ENCODE measurements around the gene VRK1.
"Not testable (repeated sequence)": the region's sequence is repeated elsewhere in the genome, so short reads cannot be mapped to it uniquely, and the experiment has no call there.

The VRK1 gene

DNA sequence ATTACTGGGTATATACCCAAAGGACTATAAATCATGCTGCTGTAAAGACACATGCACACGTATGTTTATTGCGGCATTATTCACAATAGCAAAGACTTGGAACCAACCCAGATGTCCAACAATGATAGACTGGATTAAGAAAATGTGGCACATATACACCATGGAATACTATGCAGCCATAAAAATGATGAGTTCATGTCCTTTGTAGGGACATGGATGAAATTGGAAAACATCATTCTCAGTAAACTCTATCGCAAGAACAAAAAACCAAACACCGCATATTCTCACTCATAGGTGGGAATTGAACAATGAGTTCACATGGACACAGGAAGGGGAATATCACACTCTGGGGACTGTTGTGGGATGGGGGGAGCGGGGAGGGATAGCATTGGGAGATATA lies 86.8 kb downstream of the VRK1 start:
- not testable (repeated sequence) for DNase-seq (ENCODE audit: low spot score)

DNA sequence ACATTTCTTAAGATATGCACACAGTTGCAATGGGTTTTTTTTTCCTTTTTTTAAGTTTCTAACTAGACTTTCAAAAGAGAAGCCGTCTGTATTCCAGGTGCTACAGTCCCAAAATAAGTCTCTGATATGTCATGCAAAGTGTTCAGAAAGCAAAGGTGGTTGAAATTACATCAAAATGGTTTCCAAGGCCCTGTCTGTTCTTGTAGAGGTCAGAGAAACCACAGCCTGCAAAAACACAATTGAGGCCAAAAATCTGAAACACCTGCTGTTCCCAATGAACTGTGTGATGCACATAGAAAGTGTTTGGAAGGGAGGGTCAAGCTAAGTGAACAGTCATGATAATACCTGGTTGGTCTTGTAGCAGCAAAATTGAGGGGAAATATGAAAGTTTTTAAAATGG lies 91.0 kb downstream of the VRK1 start:
- DNase-seq (ENCODE audit: low spot score): no peak

DNA sequence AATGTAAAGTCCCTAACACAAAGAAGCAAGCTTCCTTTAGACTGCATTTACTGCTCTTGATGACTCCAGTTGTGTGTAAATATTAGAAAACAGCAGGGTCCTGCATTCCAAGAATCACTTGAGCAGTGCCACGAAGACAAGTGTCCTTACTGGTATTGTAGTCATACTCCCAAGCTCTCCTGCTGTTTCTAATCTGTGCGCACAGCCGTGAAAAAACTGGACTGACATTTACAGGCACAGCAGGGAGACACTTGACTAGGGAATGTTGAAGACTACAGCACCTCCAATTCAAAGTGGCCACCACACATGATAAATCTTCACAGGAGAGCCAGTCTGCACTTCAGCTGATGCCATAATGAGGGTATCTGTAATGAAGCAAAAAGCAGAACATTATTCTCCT lies 91.4 kb downstream of the VRK1 start:
- DNase-seq (ENCODE audit: low spot score): no peak

DNA sequence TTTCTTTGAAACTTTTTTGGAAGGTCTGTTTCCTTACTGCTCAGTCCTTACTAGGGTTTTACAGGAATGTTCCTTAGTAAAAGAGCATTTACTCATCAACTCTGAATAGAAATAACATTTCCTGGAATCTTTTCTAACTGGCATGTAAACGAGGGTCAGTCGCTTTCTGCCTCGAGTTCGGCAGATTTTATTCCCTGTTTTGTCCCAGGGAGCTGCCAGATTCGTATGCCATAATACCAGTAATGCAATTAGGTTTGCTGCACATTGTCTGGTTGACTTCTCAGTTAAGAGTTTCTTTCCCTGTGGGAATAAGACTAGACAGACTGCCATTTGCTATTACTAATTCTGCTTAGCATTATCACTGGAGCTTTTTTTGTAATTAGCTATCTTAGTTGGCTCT lies 91.9 kb downstream of the VRK1 start:
- DNase-seq (ENCODE audit: low spot score): no peak

DNA sequence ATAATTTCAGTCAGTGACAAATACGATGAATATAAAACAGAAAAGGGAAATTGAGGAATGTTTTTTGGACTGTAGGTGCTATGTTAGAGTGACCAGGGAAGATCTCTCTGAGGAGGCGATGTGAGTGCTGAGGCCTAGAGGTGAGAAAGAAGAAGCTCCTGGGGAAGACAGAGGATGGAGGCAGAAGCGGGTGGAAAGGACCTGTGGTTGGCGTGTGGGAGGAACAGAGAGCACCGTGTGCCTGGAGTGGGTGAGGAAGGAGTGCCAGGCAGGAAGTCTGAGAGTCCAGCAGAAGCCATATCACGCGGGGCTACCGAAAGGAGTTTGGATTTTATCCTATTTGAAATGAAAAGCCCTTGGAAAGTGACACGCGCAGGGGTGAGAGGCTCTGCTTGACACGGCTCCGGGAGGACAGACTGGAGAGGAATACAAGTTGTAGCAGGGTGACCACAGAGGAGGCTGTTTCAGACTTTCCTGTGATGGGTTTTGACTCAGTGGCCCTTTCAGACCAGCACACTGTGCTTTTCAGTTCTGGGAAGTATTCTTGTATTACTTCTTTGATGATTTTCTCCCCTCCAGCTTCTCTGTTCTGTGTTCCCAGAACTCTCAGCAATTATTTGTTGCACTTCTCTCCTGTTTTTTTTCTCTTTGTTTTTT lies 96.9 kb downstream of the VRK1 start:
- DNase-seq (ENCODE audit: low spot score): no peak

DNA sequence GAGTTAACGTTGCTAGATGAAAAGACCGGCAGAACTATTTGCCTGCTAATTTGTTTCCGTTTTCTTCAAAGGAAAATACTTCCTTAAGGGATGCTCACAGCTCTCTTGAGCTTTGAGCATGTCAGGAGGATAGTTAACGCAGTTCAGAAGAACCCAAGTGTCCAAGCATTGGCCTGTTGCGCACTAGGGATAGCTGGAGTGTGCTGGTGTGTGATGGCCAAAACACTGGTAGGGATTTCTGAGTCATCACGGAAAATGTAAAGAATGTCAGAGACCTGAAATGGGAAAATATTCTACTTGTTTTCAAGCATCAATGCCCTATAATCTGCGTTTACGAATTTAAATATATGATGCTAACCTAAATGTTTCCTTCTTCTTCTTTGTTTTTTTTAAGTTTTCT lies 97.8 kb downstream of the VRK1 start:
- no peak for DNase-seq (ENCODE audit: low spot score)

DNA sequence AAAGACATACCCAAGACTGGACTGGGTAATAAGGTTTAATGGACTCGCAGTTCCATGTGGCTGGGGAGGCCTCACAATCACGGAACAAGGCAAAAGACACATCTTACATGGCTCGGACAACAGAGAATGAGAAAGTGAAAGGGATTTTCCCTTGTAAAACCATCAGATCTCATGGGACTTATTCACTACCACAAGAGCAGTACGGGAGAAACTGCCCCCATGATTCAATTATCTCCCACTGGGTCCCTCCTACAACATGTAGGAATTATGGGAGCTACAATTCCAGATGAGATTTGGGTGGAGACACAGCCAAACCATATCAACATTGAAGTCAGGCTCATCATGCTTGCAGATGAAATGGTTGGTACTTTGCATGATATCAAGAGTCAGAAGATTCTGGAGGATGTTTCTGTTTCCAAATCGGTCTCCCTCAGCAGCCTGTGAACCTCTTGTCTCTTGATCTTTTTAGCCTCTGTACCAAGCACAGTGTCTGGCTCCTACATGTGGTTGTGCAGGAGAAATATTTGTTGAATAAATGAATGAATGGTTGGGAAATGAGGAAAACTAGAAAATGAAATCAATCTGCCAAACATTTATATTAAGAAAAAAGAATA lies 98.6 kb downstream of the VRK1 start:
- no peak for DNase-seq (ENCODE audit: low spot score)

DNA sequence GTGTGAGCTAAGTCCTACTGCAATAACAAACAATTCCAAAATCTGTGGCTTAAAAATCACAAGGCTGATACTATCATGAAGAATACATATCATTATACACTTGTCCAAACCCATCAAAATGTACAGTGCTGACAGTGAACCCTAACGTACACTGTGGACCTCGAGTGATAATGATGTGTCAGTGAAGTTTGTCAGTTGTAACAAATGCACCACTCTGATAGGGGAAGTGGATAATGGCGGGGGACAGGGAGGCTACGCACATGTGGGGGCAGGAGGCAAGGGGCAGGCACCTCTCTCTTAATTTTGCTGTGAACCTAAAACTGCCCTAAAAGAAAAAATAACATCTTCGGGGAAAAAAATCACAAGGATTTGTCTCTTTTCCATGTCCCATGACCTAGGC lies 100.0 kb downstream of the VRK1 start:
- DNase-seq (ENCODE audit: low spot score): no peak

DNA sequence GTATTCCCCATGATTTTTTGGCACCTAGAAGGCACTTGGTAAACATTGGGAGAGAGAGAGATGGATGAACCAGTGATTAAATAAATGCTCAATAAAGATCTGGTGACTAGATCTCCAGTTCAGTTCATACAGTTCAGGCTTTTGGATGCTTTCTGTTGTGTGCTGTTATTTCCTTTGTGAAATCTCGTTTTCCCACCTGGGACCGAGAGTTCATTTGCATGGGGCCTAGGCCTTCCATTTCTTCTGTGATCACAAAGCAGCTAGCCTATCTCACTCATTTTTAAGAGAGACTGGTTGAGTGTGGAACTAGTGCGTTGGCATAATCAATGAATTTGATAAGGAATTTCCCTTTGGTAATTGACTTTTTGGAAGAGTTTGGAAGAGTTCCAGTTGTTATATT lies 104.0 kb downstream of the VRK1 start:
- DNase-seq (ENCODE audit: low spot score): no peak

DNA sequence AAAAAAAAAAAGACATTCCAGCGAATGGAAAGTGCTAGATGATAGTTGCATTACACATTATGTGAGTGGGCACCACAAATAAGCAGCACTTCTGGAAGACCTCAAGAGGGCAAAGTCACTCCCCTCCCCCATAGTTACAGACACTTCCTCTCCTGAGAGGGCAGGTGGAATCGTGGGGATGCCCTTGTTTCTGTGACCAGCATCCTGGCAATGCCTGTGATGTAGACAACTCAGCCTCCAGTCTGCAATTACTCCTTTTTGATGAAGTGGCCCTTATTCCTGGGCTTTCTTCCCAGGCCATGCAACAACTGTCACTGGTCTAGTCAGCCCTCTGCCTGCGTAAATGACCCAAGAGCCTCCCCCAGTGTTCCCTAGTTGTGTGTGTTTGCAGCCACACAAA lies 104.8 kb downstream of the VRK1 start:
- no peak for DNase-seq (ENCODE audit: low spot score)

DNA sequence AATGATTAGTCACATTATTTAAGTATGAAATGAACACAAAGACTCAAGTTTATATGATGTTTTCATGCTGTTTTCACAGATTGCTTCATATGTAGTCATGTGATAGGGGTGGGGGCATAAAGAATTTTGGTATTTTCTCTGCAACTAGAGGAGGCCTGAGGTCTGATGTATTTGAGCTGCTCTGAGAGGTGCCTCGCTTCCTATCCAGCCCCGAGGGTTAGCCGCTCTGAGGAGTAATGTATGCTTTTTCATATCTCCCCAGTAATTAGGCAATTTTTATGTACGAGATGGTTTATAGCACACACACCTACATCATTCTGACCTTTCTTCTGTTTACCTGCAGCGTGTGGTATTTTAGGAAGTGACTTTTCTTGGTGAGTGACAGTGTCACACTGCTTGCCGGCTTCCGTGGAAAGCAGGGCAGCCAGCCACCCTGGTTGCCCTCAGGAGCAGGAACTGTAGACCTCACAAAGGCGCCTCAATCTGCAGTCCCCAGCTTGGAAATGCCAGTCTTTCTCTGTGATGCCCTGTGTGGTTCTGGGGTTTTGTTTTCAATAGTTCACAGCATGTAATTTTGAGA lies 106.4 kb downstream of the VRK1 start:
- no peak for DNase-seq (ENCODE audit: low spot score)

DNA sequence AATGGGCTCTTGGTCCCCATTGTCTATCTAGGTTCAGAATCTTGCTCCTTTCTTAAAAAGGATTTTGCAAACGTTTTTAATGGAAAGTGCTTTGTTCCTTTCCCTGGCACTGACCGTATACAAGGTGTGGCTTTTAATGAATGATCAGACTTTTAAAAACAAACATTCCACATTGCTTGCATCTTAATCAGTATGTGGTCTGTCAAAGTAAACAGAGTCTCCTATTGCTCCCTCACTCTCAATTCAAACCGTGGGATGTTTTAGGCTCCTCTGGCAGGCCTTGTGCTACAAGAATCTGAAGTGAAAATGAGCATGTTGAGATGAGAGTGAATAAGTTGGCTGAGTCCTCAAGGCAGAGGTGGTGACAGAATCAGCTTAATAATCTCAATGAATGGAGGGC lies 107.0 kb downstream of the VRK1 start:
- DNase-seq (ENCODE audit: low spot score): no peak

DNA sequence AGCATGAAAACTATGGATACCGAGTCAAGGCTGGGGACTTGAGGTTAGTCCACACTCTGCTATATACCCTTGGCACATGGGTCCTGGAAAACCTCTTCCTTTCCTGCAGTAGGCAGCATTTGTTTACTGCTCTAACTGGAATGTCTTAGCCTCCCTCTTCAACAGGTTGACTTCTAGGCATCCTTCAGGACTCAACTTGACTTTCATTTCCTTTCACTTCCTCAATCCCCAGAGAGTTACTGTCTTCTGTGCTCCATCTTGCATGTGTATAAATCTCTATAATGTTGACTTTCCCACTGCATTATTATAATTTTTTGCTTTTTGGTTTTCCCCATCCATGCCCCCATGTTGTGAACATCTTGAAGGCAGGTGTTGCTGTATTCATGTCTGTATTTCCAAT lies 107.9 kb downstream of the VRK1 start:
- DNase-seq (ENCODE audit: low spot score): no peak

DNA sequence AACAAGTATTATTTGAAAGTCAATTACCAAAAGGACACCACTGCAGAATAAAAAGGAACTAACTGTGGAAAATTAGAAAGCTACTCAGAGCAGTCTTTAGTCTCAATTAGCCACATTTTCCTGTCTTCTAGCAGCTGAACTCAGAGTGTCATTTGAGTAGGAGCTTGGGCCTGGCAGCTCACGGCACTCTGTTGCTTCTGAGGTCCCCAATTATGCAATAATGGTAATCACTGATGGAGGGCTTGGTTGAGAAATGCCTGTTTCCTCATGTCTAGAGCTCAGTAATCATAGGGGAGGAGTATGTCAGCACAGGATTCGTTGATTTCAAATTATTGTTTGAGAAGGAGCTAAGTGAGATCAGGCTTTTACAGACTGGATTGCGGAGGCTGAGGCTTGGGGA lies 108.6 kb downstream of the VRK1 start:
- no peak for DNase-seq (ENCODE audit: low spot score)

DNA sequence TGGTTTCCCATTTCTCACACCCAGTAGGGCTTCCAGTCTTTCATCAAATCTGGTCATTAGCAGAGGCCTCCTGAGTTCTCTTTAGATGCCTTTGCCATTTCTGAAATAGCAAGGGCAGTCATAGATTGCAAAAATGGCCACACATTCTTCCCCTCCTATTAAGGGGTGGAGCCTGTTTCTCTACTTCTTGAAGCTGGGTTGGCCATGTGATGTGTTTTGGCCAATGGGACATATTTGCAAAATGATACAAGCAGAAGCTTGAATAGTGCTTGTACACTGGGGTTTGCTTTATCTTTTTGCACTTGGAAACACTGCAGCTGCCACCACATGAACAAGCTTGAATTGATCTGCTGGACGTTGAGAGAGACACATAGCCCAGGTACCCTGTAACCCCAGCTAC lies 109.3 kb downstream of the VRK1 start:
- DNase-seq (ENCODE audit: low spot score): no peak

DNA sequence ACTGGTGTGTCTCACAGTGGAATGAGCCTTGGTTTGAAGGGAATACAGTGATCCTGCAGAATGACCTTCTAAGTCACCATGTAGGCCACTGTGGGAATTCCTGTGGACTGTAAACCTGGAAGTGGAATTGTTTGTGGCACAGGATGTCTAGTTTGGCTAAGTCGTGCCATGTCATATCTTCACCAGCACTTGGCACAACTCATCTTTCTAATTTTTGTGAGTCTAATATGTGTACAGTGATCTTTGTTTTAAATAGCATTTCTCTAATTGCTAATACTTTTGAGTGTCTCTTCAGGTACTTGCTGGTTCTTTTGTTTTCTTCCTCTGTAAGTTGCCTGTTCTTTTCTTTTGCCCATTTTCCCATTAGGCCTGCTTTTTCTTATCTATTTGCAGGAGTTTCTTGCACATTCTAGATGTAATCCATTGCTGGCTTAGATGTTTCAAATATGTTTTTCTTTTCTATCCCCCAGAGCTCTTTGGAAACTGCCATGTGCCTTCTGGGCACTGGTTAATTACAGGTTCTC lies 112.7 kb downstream of the VRK1 start:
- no peak for DNase-seq (ENCODE audit: low spot score)

DNA sequence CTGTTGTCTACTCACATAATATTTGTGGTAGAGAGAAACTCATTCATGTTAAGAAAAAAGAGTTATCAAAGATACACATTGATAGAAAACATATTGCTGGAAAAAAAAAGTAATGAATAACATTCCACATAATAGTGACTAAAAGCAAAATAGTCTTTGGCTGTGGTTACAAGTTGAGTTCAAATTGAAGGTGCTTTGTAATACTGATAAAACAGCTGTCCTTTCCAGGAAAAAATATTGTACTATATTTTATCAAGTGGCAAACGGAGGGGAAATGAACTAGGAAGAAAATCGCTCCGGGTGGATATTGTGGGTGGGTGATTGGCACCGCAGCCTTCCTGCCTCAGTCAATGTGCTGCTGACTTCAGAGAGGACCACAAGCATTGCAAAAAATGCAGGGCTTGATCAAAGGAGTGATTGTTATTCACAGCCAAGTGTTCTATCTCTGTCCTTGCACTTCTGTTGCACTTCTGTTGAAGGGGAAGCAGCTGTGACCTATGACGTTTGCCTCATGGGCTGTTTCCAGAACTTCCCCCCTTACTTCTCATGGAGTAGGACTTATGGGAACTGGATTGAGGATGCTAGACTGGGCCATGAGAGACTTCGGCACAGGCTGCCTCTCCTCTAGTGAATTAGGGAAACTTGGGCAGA lies 114.4 kb downstream of the VRK1 start:
- no peak for DNase-seq (ENCODE audit: low spot score)

DNA sequence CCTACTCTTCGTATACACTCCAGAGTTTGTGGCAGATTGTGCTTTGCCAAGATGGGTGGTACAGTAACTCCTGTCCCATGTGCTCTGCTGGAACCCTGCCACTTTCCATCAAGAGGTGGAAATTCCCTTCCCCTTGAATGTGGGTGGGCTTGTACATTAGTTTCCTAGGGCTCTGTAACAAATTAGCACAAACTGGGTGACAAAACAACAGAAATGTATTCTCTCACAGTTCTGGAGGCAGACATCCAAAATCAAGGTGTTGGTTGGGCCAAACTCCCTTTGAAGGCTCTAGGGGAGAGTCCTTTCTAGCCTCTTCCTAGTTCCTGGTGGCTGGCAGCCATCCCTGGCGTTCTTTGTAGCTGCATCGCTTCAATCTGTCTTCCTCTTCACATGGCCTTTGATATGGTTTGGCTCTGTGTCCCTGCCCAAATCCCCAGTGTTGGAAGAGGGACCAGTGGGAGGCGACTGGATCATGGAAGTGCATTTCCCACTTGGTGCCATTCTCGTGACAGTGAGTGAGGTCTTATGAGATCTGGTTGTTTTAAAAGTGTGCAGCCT lies 117.5 kb downstream of the VRK1 start:
- no peak for DNase-seq (ENCODE audit: low spot score)

DNA sequence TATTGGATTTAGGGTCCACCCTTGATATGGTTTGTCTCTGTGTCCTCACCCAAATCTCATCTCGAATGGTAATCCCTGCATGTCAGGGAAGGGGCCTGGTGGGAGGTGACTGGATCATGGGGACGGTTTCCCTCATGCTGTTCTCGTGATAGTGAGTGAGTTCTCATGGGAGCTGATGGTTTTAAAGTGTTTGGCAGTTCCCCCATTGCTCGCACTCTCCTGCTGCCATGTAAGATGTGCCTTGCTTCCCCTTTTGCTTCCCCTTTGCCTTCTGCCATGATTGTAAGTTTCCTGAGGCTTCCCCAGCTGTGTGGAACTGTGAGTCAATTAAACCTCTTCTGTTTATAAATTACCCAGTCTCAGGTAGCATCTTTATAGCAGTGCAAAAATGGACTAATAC lies 118.3 kb downstream of the VRK1 start:
- DNase-seq (ENCODE audit: low spot score): no peak

DNA sequence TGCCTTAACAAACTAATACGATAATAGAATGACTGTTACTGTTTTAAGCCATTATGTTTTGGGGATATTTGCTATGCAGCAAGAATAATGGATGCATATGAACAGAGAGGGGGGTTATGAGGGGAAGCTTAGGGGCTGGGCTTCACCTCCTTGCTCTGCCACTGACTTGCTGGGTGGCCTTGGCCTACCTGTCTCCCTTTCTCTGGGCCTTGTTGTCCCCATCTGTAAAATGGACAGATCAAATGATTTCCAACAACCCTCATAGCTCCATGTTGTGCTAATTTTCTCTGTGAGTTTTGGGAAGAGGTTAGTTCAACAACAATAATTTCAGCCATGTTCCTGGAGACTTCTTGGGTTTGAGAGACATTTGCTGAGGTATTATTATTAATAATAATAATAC lies 119.6 kb downstream of the VRK1 start:
- no peak for DNase-seq (ENCODE audit: low spot score)

DNA sequence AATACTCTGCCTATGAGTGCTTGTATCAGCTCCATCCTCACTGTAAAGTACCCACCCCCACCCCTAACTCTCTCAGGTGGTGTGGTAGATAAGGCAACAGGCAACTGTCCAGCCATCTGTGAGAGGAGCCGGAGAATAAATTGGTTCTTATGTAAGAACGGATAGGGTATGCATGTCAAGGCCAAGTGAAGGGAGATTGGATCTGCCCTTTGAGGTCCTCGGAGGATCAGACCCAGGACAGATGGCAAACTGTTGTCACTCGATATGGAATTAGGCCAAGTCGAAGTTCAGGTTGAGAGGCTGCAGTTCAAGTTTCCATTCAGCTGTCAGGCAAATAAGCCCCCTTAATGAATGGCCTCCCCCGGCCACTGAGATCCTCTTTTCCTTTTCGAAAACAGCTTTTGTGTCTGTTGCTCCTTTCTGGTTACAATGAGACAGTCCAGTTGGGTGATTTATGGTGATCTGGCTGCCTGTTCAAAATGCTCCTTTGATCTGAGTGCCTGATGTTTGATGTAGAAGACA lies 120.3 kb downstream of the VRK1 start:
- no peak for DNase-seq (ENCODE audit: low spot score)

DNA sequence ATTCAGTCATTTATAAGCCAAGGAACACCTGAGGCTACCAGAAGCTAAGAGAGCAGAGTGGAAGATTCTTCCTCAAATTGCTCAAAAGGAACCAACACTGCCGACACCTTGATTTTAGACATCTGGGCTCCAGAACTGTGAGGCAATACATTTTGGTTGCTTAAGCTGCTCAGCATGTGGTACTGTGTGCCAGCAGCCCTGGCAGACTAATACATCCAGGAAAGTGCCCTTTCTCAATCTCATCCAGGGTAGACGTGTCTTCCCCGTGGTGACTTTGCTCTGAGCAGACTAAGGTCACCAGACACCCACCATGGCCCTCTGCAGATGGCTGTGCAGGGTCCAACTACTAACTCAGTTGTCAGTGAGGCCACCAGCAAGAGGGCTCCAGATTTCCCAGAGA lies 122.8 kb downstream of the VRK1 start:
- DNase-seq (ENCODE audit: low spot score): no peak

DNA sequence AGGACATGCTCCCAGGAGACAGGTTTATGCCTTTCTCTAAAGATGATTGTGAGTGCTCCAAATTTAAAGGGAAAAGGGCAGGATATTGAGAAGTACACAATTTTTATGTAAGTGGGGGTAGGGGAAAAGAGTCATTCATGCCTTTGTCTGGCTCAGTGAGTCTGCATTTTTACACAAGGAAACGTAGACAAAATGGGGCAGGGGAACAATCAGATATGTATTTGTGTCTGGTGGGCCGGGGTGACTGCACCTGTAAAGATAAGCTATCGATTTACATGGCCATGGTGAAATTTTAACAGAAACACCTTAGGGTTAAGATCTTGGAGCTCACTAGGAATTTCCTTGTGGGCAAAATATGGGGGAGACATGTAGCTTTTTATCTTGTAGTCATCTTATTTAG lies 123.6 kb downstream of the VRK1 start:
- DNase-seq (ENCODE audit: low spot score): no peak

Data from AG08395 (cell line).